GM19238 (cell line): Measurements from ENCODE around the gene LAMA2.
A peak's percentile ranks its signal among the peaks of the same experiment; 100 is the strongest.

Source experiments
- DNase-seq: peaks from one replicate; pipeline ENCODE4 v3.0.0; 2011; ENCODE audit warnings: low spot score; ENCODE audit not compliant: insufficient read length

The LAMA2 gene

GRCh38 chr6:129490521-129491255, 607.8 kb downstream of the LAMA2 start:
- DNase-seq: peak; percentile 38

GRCh38 chr6:129491436-129491835, 608.5 kb downstream of the LAMA2 start:
- DNase-seq: no peak

GRCh38 chr6:129492260-129492659, 609.3 kb downstream of the LAMA2 start:
- no peak for DNase-seq

GRCh38 chr6:129493354-129493902, 610.5 kb downstream of the LAMA2 start:
- no peak for DNase-seq

GRCh38 chr6:129494099-129494498, 611.2 kb downstream of the LAMA2 start:
- DNase-seq: no peak

GRCh38 chr6:129494586-129494985, 611.6 kb downstream of the LAMA2 start:
- no peak for DNase-seq

- no peak for DNase-seq
Measured at GRCh38 chr6:129495652-129496051, 612.7 kb downstream of the LAMA2 start.

- no peak for DNase-seq
Measured at GRCh38 chr6:129497481-129498441, 614.8 kb downstream of the LAMA2 start.

- DNase-seq: no peak
Measured at GRCh38 chr6:129498541-129498940, 615.6 kb downstream of the LAMA2 start.

GRCh38 chr6:129498950-129499842, 616.3 kb downstream of the LAMA2 start:
- peak; percentile 18 for DNase-seq

- no peak for DNase-seq
Measured at GRCh38 chr6:129499843-129500219, 616.9 kb downstream of the LAMA2 start.

- no peak for DNase-seq
Measured at GRCh38 chr6:129500958-129501739, 618.2 kb downstream of the LAMA2 start.

- no peak for DNase-seq
Measured at GRCh38 chr6:129501740-129502660, 619.1 kb downstream of the LAMA2 start.

- DNase-seq: no peak
Measured at GRCh38 chr6:129504456-129504855, 621.5 kb downstream of the LAMA2 start.

GRCh38 chr6:129507059-129507807, 624.3 kb downstream of the LAMA2 start:
- no peak for DNase-seq

GRCh38 chr6:129507846-129508245, 624.9 kb downstream of the LAMA2 start:
- no peak for DNase-seq

- no peak for DNase-seq
Measured at GRCh38 chr6:129508477-129509145, 625.7 kb downstream of the LAMA2 start.

- no peak for DNase-seq
Measured at GRCh38 chr6:129510950-129511349, 628.0 kb downstream of the LAMA2 start.
